Spleen (tissue), 11 donors: ENCODE data around the gene PDE4D. TPM values are rescaled to one million over a fixed set of nuclear protein-coding genes. Genes with fewer than 3 reads are reported as not detected.

Experiments used
- DNase-seq: peaks from one replicate; pipeline ENCODE4 v3.0.0-alpha.2; 2020
- H3K27ac ChIP-seq, 8 donors: fragments of 200-600 bp; sonication (generic) in 7 of 8; 1 replicate in 4 of 8; 2 replicates in 4 of 8; pipeline versions ENCODE4 v1.5.0 to v1.8.0; 2016 to 2021; ENCODE audit warnings: inconsistent platforms in 4 of 8, mild to moderate bottlenecking in 4 of 8, moderate library complexity in 1 of 8
- H3K27me3 ChIP-seq, 7 donors: fragments of 200-600 bp; sonication (generic) in 6 of 7; replicated peaks in 1 of 7; 1 replicate in 4 of 7; 2 replicates in 3 of 7; pipeline versions ENCODE4 v1.5.0 to v1.8.0; 2016 to 2021; ENCODE audit warnings: inconsistent platforms in 3 of 7, mild to moderate bottlenecking in 1 of 7
- H3K36me3 ChIP-seq, 6 donors: fragments of 200-600 bp; sonication (generic) in 5 of 6; 1 replicate in 4 of 6; 2 replicates in 2 of 6; pipeline versions ENCODE4 v1.5.0 to v1.8.0; 2016 to 2021; ENCODE audit warnings: inconsistent platforms in 2 of 6
- H3K4me1 ChIP-seq, 6 donors: fragments of 200-600 bp; sonication (generic) in 5 of 6; 1 replicate in 3 of 6; 2 replicates in 3 of 6; pipeline versions ENCODE4 v1.5.0 to v1.8.0; 2016 to 2021; ENCODE audit warnings: inconsistent platforms in 3 of 6
- H3K4me3 ChIP-seq, 8 donors: fragments of 200-600 bp; sonication (generic) in 7 of 8; 1 replicate in 4 of 8; 2 replicates in 4 of 8; pipeline versions ENCODE4 v1.5.0 to v1.8.0; 2016 to 2021; ENCODE audit warnings: inconsistent platforms in 4 of 8, mild to moderate bottlenecking in 4 of 8, moderate library complexity in 2 of 8
- H3K9me3 ChIP-seq, 8 donors: fragments of 200-600 bp; sonication (generic) in 7 of 8; 1 replicate in 4 of 8; 2 replicates in 4 of 8; pipeline versions ENCODE4 v1.5.0 to v1.8.0; 2016 to 2021; ENCODE audit warnings: inconsistent platforms in 4 of 8
- POLR2A ChIP-seq, 3 donors: fragments of 450-650 bp; IDR thresholded peaks; one replicate each; pipeline ENCODE4 v1.5.1; 2017; ENCODE audit warnings: antibody characterized with exemption in 3 of 3, mild to moderate bottlenecking in 1 of 3
- POLR2AphosphoS5 ChIP-seq, 3 donors: sonication (generic); formaldehyde crosslinking; IDR thresholded peaks; one replicate each; pipeline ENCODE4 v1.5.1; 2017; ENCODE audit warnings: antibody characterized with exemption in 3 of 3
- WGBS, 5 donors: extraction: QIAGEN DNeasy Blood & Tissue Kit in 3 of 5; methylation state at CpG; one replicate each; pipeline versions ENCODE4 v1.1.5 to v1.1.7; 2013 to 2018; 5-methylcytosine and 5-hydroxymethylcytosine counted together
- intact Hi-C: fragments of 100-400 bp; cut with DNase I; formaldehyde crosslinking; loops from one replicate; pipeline ENCODE4 v1.15.0; 2023; ENCODE audit warnings: low total_unique reads
- polyA plus RNA-seq, 3 donors: library from polyadenylated mRNA; stranded (reverse); fragments of 200-250 nt; gene quantifications; one replicate each; pipeline ENCODE4 v1.2.1, GENCODE V29; 2013
- total RNA-seq, 7 donors: library from RNA; depleted of rRNA in 3 of 7; stranded (reverse); fragments of >200 nt in 3 of 7; fragmentation: NEBNext Ultra II Directional in 4 of 7; extraction: Animal tissue kit (Norgen Biotek cat#: 25700) in 4 of 7; gene quantifications; one replicate each; pipeline versions ENCODE4 v1.1.0 to v1.2.1, GENCODE V29; 2016 to 2021
- TF ChIP-seq, protein P1 (sequence below), 11 experiments: fragments of 200-600 bp in 7 of 11; fragments of 450-650 bp in 4 of 11; sonication (generic) in 4 of 11; IDR thresholded peaks in 8 of 11; conservative IDR thresholded peaks in 3 of 11; 1 replicate in 7 of 11; 2 replicates in 4 of 11; pipeline versions ENCODE4 v1.4.0 to v1.8.0; 2016 to 2021; ENCODE audit warnings: antibody characterized with exemption in 11 of 11, inconsistent platforms in 4 of 11, mild to moderate bottlenecking in 1 of 11
- donor health status: healthy with polysubstance abuse.
- donor health status: DM: no; HTN: no; CAD: no; lungs with moderate emphysema.
- donor health status: DM: no; HTN: no; CAD: no.
- donor health status: Bipolar disorder and iron deficiency.
- donor health status: healthy.
- donor health status: DM: no; HTN: no; CAD: no.
- donor health status: DM: yes; HTN: yes; CAD: no.

PDE4D gene
- total and polyA plus RNA-seq, 10 donors: 0.88 to 51.8 (median 18.2) TPM

DNA sequence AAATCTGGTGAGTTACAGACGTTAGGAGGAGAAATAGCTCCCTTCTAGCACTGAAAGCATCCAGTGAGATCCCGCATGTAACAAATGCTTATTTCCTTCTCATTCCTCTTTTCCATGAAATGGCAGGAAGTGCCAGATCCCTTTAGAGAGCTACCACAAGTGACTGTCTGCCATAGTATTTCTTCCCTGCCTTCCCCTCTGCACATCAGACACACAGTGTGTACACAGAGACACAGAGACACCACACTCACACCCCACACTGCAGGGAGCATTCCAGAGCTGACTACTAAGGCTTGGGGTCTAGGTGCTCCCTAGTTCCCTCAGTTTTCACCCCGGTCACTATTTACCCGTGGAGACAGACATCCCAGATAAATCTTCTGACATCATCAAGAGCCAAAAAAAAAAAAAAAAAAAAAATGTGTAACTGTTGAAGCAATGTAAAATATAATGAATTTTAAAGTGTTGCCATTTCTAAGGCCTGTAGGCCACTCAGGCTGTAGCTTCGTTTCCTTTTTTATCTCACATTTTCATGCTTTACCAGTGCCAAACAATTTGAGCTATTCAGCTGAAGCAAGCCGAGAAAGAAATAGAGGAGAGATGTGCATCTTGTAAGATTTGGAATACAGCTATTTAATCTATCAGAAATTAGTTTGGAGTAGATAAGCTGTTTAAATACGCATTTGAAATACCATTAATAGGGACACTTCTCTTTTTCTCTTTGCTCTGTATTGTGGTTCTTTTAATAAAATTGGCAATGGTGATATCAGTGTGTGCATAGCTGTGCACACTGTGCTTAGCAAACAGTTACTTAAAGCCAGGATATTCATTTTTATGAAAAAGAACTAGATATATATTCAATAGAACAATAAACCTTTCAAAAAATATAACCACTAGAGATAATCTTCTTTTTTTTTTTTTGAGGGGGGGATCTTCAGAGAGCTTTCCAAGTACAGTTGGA lies 405.5 kb downstream of the PDE4D start:
- Histone ChIP-seq H3K27me3 (no peaks in the 10 kb centered on the region), H3K4me1 (no peaks in the 10 kb centered on the region), H3K4me3 (no peak overlapping the region), H3K9me3 (no peaks in the 10 kb centered on the region), H3K36me3 (no peaks in the 10 kb centered on the region), H3K27ac (no peak overlapping the region)
- 75 to 82% (median 77%) methylated on average over 7 of the region's 7 CpGs for WGBS, 5 donors
- DNase-seq: no peak
- intact Hi-C loops: no loop called here
- no peak for TF ChIP-seq POLR2AphosphoS5 (IDR thresholded peaks at IDR 0.05)
- no peak for TF ChIP-seq POLR2A (IDR thresholded peaks at IDR 0.05)
- TF ChIP-seq, protein P1, sequence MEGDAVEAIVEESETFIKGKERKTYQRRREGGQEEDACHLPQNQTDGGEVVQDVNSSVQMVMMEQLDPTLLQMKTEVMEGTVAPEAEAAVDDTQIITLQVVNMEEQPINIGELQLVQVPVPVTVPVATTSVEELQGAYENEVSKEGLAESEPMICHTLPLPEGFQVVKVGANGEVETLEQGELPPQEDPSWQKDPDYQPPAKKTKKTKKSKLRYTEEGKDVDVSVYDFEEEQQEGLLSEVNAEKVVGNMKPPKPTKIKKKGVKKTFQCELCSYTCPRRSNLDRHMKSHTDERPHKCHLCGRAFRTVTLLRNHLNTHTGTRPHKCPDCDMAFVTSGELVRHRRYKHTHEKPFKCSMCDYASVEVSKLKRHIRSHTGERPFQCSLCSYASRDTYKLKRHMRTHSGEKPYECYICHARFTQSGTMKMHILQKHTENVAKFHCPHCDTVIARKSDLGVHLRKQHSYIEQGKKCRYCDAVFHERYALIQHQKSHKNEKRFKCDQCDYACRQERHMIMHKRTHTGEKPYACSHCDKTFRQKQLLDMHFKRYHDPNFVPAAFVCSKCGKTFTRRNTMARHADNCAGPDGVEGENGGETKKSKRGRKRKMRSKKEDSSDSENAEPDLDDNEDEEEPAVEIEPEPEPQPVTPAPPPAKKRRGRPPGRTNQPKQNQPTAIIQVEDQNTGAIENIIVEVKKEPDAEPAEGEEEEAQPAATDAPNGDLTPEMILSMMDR (IDR thresholded peaks at IDR 0.05 in 8 of 11, conservative IDR thresholded peaks at IDR 0.05 in 3 of 11): no peak

DNA sequence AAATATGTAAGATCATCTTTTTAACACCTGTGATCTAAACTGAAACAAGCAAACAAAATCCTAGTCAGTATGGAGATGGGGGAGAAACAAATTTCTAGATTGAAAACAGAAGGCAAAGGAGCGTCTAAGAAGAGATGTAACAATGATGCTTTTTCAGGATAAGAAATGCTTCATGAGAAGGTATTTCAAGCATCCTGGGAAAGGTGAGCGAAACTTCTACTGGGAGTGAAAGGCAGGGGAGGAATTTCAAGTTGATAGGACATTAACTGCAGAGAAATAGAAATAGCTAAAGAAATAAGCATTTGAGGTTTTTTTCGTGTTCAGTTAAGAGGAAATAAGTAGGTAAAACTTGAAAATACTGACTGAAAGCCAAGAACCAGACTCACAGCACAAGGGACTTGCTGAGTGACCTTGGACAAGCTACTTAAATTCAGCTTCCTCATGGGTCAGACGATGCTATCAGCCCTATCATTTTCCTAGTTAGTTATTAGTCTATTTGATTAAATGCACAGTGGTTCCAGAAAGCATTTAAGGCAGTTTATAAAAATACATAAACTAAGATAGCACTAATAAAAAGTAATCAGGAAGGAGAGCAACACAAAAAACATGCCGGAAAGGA lies 406.3 kb downstream of the PDE4D start:
- WGBS, 5 donors: 65 to 75% (median 71%) methylated on average over 5 of the region's 5 CpGs
- intact Hi-C loops: no loop called here

DNA sequence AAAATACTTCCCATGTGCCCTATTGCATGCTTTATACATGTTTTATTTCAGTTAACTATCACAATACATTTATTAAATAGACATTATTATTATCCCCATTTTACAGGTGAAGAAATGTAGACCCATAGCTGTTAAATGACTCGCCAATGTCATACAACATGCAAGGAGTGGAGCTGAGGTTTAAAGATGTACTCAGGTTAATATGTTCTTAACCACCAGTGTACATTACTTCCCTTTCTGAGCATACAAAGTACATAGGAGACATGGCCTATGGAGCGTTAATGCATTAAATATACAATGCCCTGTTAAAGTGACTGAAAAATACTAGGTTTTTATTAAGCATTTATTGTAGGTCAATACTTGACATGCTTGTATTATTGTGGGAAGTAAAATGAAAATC lies 407.0 kb downstream of the PDE4D start:
- no peaks in the 10 kb centered on the region for H3K27me3 ChIP-seq
- 88 to 99% (median 92%) methylated on average over 2 of the region's 2 CpGs for WGBS, 5 donors
- no peaks in the 10 kb centered on the region for H3K36me3 ChIP-seq
- DNase-seq: no peak
- no peak for TF ChIP-seq POLR2A (IDR thresholded peaks at IDR 0.05)
- TF ChIP-seq, protein P1 (IDR thresholded peaks at IDR 0.05 in 8 of 11, conservative IDR thresholded peaks at IDR 0.05 in 3 of 11): no peak
- no peak for TF ChIP-seq POLR2AphosphoS5 (IDR thresholded peaks at IDR 0.05)
- H3K4me1 ChIP-seq: no peaks in the 10 kb centered on the region
- H3K27ac ChIP-seq: no peak overlapping the region
- no peaks in the 10 kb centered on the region for H3K9me3 ChIP-seq
- intact Hi-C loops: no loop called here
- no peak overlapping the region for H3K4me3 ChIP-seq

More for the DNA sequence above, 406.3 kb downstream of the PDE4D start:
- TF ChIP-seq POLR2A (IDR thresholded peaks at IDR 0.05): no peak
- TF ChIP-seq, protein P1 (IDR thresholded peaks at IDR 0.05 in 8 of 11, conservative IDR thresholded peaks at IDR 0.05 in 3 of 11): no peak
- TF ChIP-seq POLR2AphosphoS5 (IDR thresholded peaks at IDR 0.05): no peak
- no peaks in the 10 kb centered on the region for H3K27me3 ChIP-seq
- no peaks in the 10 kb centered on the region for H3K36me3 ChIP-seq
- H3K4me3 ChIP-seq: no peak overlapping the region
- H3K9me3 ChIP-seq: no peaks in the 10 kb centered on the region
- no peaks in the 10 kb centered on the region for H3K4me1 ChIP-seq
- no peak for DNase-seq
- H3K27ac ChIP-seq: no peak overlapping the region
